GM18498 (cell line): Measurements from ENCODE around the gene RAB34.

ENCODE experiments used
- ATAC-seq: cut with Tn5 transposase; IDR thresholded peaks from one replicate; pipeline ENCODE4 v1.9.1; 2021; ENCODE audit warnings: mild to moderate bottlenecking, moderate library complexity; ENCODE audit not compliant: unreplicated experiment

Gene RAB34

GRCh38 chr17:28688481-28688880, 29.2 kb downstream of the RAB34 start:
- no peak for ATAC-seq

GRCh38 chr17:28686296-28686695, 31.4 kb downstream of the RAB34 start:
- no peak for ATAC-seq

DNA sequence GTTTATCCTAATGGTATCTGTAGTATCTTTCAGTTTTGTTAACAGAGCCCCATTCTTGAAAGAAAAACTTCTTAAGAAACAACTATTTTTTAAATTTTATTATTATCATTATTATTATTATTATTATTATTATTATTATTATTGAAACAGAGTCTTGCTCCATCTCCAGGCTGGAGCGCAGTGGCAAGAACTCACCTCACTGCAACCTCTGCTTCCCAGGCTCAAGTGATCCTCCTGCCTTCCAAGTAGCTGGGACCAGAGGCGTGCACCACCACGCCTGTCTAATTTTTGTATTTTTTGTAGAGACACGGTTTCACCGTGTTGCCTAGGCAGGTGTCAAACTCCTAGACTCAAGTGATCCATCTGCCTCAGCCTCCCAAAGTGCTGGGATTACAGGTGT, 32.3 kb downstream of the RAB34 start:
- ATAC-seq: no peak

DNA sequence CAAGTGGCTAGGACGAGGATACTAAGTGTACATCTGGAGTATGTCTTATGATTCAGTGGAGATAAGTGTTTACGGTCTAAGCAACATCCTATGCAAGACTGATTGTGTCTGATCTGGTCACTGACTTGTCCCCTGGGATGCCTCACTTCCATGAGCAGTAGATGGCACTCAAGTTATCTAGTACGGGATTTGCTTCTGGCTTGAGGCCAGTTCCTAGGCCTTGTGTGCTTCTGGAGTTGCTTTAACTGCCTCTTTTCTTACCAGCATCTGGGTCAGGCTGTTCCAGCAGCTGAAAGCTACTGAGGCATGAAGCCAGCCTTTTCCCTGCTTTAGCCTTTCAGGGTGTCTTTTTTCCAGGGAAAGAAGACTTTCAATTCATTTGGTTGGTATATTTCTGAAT, 32.7 kb downstream of the RAB34 start:
- ATAC-seq: no peak

GRCh38 chr17:28682655-28683054, 35.0 kb downstream of the RAB34 start:
- no peak for ATAC-seq

GRCh38 chr17:28675980-28676379, 41.7 kb downstream of the RAB34 start:
- no peak for ATAC-seq

DNA sequence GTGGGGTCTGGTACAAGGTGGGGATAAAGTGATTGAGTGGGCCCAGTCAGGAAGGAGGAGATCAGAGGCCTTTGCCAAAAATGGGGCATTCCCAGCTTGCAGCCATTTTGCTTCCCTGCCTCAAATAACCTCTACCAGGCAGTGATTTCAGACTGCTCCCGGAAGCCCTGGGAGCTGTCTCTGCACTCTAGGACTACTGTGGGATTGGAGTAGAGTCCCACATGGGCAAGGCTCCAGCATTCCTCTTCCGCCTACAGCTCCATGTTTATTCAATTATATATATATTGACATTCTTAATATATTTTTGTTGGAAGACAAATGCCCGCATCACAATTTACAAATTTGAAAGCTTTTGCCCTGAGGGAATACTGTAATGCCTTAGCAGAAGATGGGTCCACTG, 42.2 kb downstream of the RAB34 start:
- no peak for ATAC-seq

DNA sequence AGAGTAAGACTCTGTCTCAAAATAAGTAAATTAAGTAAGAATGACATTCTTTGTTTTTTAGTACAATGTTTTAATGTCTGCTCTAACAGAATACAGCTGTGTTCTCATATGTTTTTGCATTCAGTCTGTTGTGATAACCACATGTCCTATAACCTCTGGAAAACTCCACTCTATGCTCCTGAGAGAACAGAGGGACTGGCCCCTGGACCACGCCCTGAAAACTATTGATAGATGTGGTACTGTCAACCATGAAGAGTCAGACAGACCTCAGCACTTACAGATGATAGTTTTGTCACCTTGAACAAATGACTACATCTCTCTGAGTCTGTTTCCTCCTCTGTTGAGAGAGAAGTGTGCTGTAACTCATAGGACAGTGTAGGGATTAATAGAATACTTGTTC, 47.8 kb downstream of the RAB34 start:
- no peak for ATAC-seq

GRCh38 chr17:28667870-28668269, 49.8 kb downstream of the RAB34 start:
- ATAC-seq: no peak

DNA sequence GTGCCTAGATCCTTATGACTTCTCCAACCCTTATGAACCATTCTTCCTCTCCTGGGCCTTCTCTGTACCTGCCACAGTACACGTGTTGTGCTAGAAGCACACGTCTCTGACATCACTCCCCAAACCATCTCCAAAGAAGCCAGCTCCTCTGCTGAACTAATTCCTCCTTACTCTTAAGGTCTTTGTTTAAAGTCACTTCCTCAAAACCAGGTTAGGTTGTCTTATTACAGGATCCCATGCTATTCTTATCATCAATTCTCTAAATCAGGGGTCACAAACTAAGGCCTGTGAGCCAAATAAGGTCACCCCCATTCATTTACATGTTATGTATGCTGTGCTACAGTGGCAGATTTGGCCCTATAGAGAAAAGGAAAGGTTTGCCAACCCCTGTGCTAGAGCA, 51.7 kb downstream of the RAB34 start:
- ATAC-seq: no peak
